Upper lobe of left lung (tissue), 4 donors: ENCODE data around the gene DSTYK.

ENCODE experiments used
- POLR2A ChIP-seq, 4 donors: fragments of 450-650 bp; IDR thresholded peaks; one replicate each; pipeline ENCODE4 v1.5.1; 2016 to 2017; ENCODE audit warnings: antibody characterized with exemption in 4 of 4, mild to moderate bottlenecking in 2 of 4
- TF ChIP-seq, protein P1 (sequence below), 6 experiments: fragments of 450-650 bp in 4 of 6; fragments of 200-600 bp in 2 of 6; sonication (generic) in 2 of 6; IDR thresholded peaks; one replicate each; pipeline ENCODE4 v1.5.1; 2016 to 2019; ENCODE audit warnings: antibody characterized with exemption in 6 of 6

DNA sequence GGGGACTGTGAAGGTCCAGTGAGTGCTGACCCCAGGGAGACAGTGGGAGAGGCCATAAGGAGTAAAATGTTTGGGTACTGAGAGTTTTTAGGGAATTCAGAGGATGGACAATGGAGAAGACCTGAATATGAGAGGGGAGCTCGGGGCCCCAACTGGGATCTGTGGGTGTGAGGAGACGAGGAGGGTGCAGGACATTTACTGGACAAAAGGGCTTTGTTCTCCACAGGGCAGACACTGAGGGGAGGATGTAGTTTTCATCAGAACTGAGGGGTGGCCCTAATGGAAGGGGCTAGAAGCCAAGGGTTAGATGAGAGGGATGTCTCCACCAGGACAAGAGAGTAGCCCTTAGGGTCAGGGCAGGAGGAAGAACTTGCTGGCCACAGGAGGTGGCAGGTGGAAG lies 46.2 kb upstream of the DSTYK start:
- TF ChIP-seq POLR2A (IDR thresholded peaks at IDR 0.05): no peak
- TF ChIP-seq, protein P1, sequence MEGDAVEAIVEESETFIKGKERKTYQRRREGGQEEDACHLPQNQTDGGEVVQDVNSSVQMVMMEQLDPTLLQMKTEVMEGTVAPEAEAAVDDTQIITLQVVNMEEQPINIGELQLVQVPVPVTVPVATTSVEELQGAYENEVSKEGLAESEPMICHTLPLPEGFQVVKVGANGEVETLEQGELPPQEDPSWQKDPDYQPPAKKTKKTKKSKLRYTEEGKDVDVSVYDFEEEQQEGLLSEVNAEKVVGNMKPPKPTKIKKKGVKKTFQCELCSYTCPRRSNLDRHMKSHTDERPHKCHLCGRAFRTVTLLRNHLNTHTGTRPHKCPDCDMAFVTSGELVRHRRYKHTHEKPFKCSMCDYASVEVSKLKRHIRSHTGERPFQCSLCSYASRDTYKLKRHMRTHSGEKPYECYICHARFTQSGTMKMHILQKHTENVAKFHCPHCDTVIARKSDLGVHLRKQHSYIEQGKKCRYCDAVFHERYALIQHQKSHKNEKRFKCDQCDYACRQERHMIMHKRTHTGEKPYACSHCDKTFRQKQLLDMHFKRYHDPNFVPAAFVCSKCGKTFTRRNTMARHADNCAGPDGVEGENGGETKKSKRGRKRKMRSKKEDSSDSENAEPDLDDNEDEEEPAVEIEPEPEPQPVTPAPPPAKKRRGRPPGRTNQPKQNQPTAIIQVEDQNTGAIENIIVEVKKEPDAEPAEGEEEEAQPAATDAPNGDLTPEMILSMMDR (IDR thresholded peaks at IDR 0.05): no peak
